Mammary epithelial cell (primary cell): ENCODE data around the gene CHST15.

ENCODE experiments used
- CTCF ChIP-seq, 2 donors: IDR thresholded peaks in 1 of 2; conservative IDR thresholded peaks in 1 of 2; 2 replicates each; pipeline ENCODE4 v1.5.1; 2011 to 2012; ENCODE audit warnings: inconsistent platforms in 2 of 2, low read length in 2 of 2, mild to moderate bottlenecking in 2 of 2, control low read depth in 1 of 2, low read depth in 1 of 2; ENCODE audit not compliant: insufficient read depth in 1 of 2; ENCODE audit errors: extremely low read depth in 1 of 2
- EZH2 ChIP-seq: IDR thresholded peaks from 2 replicates; pipeline ENCODE4 v1.6.1; 2012; ENCODE audit warnings: low read length, inconsistent platforms, borderline replicate concordance

DNA sequence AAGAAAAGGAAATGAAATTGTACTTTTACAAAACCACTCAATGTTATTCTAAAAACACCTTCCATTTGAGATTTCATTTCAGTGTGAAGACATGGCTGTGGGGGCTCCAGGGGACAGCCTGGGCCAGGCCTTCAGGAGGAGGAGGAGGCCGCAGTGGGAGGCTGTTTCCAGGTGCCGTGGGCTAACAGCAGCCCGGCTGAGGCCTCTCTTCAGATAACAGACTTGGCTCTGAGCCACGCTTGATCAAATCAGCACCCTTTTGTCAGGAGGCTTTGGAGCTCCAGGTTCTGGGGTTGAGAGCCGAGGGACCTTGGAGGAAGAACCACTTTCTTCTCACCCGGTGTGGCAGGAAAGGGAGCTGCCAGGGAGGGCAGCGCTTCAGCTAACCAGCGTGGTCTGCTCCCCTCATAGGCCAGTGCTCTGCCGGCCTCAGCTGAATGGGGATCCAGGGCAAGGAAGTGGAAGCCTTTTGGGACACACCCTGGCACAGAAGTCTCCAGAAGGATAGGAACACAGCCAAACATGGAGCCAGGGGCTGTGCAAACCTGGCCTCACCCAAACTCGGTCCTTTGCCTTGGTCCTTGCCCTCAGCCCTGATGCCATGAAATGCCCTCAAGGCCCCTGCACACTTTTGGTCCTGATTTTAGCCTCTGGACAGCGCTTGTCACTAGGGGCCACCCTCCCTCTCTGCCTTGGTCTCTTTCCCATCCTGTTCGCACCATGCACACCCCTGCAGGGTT, 23.5 kb upstream of the CHST15 start:
- TF ChIP-seq EZH2 (no peak), CTCF (conservative IDR thresholded peaks at IDR 0.05 in 1 of 2, IDR thresholded peaks at IDR 0.05 in 1 of 2; ENCODE audit: extremely low read depth in 1 of 2, insufficient read depth in 1 of 2, low read depth in 1 of 2, low read length in 2 of 2) (no peak)
